Regular cardiac myocyte (primary cell): ENCODE results near the gene MDC1. TPM values are rescaled to one million over a fixed set of nuclear protein-coding genes. Genes with fewer than 3 reads are reported as not detected.

ENCODE experiments used
- total RNA-seq: library from RNA; depleted of rRNA; stranded (reverse); fragments of >200 nt; gene quantifications from 2 replicates; pipeline ENCODE4 v1.2.3, GENCODE V29; 2014

The MDC1 gene
- total RNA-seq: 4.8 and 10.9 TPM in 2 replicates

GRCh38 chr6:30717129-30717844, at the start of gene MDC1:
Gene MDC1 (minus strand): TSS chr6:30717281. CDS start chr6:30715175, 2,106 bp downstream.

GRCh38 chr6:30744054-30744805, 27.1 kb upstream of the MDC1 start, which contains the start of gene IER3:
Gene IER3 (minus strand): TSS chr6:30744547. CDS start chr6:30744518, 29 bp downstream.

GRCh38 chr6:30742316-30743098, 25.4 kb upstream of the MDC1 start, which contains the start of gene FLOT1:
Gene FLOT1 (minus strand): TSS chr6:30742687. CDS start chr6:30742189, 498 bp downstream.

GRCh38 chr6:30719791-30720737, 3.0 kb upstream of the MDC1 start, which contains the start of gene TUBB:
Gene TUBB (plus strand): TSS chr6:30720352. CDS start chr6:30720507, 155 bp downstream.

GRCh38 chr6:30690403-30691207, 26.5 kb downstream of the MDC1 start, which contains the start of gene NRM:
Gene NRM (minus strand): TSS chr6:30690984. CDS start chr6:30690974, 10 bp downstream.

GRCh38 chr6:30686009-30686907, 30.8 kb downstream of the MDC1 start, which contains the start of gene PPP1R18:
Gene PPP1R18 (minus strand): TSS chr6:30686645. CDS start chr6:30686018, 627 bp downstream.

GRCh38 chr6:30672445-30673253, 44.4 kb downstream of the MDC1 start, which contains the start of gene DHX16:
Gene DHX16 (minus strand): TSS chr6:30673006. CDS start chr6:30672841, 165 bp downstream.

Other genes starting within 250 kb of the MDC1 start
- 102 and 274 TPM in 2 replicates for gene HLA-E, start 227.8 kb downstream of the MDC1 start, total RNA-seq
- gene GNL1, start 160.8 kb downstream of the MDC1 start, total RNA-seq: 50.7 and 52.1 TPM in 2 replicates
- 4.4 and 5.9 TPM in 2 replicates for gene PRR3, start 160.0 kb downstream of the MDC1 start, total RNA-seq
- gene ABCF1, start 145.8 kb downstream of the MDC1 start, total RNA-seq: 46.2 and 89.9 TPM in 2 replicates
- 7.0 and 19.6 TPM in 2 replicates for gene PPP1R10, start 100.0 kb downstream of the MDC1 start, total RNA-seq
- gene MRPS18B, start 99.4 kb downstream of the MDC1 start, total RNA-seq: 30.4 and 53.7 TPM in 2 replicates
- gene ATAT1, start 90.4 kb downstream of the MDC1 start, total RNA-seq: 2.0 and 3.6 TPM in 2 replicates
- 8.8 and 22.8 TPM in 2 replicates for gene C6orf136, start 70.1 kb downstream of the MDC1 start, total RNA-seq
- 31.9 and 52.0 TPM in 2 replicates for gene DHX16, start 44.3 kb downstream of the MDC1 start, total RNA-seq
- 46.8 and 48.5 TPM in 2 replicates for gene PPP1R18, start 30.6 kb downstream of the MDC1 start, total RNA-seq
- gene NRM, start 26.3 kb downstream of the MDC1 start, total RNA-seq: 1.7 and 2.9 TPM in 2 replicates
- gene TUBB, start 3.1 kb upstream of the MDC1 start, total RNA-seq: 338 and 856 TPM in 2 replicates
- gene FLOT1, start 25.4 kb upstream of the MDC1 start, total RNA-seq: 71.3 and 146 TPM in 2 replicates
- gene IER3, start 27.3 kb upstream of the MDC1 start, total RNA-seq: 105 and 239 TPM in 2 replicates
- gene DDR1, start 167.2 kb upstream of the MDC1 start, total RNA-seq: 12.1 and 46.8 TPM in 2 replicates
- gene GTF2H4, start 190.9 kb upstream of the MDC1 start, total RNA-seq: 7.3 and 13.8 TPM in 2 replicates
- gene VARS2, start 197.0 kb upstream of the MDC1 start, total RNA-seq: 14.4 and 16.5 TPM in 2 replicates
- gene SFTA2, start 214.9 kb upstream of the MDC1 start, total RNA-seq: not detected in 2 replicates
- not detected in 2 replicates for gene MUCL3, start 223.7 kb upstream of the MDC1 start, total RNA-seq